T-cell (primary cell): ENCODE results near the gene WDR55. TPM values are rescaled to one million over a fixed set of nuclear protein-coding genes. Genes with fewer than 3 reads are reported as not detected.
"Not testable (repeated sequence)": the region's sequence is repeated elsewhere in the genome, so short reads cannot be mapped to it uniquely, and the experiment has no call there.

Source experiments
- ATAC-seq, 4 experiments: fragments of 200-7000 bp in 3 of 4; fragments of 150-1000 bp in 1 of 4; cut with Tn5 transposase; replicated peaks in 1 of 4; 1 replicate in 3 of 4; 2 replicates in 1 of 4; pipeline ENCODE4 v1.10.0; 2021; ENCODE audit warnings: moderate library complexity in 3 of 4, mild to moderate bottlenecking in 2 of 4, moderate number of reproducible peaks in 1 of 4
- CTCF ChIA-PET, 2 donors: fragments of 300-600 bp; sonication (Branson Sonifier 250); formaldehyde crosslinking; loops; one replicate each; lab custom pipeline; 2022; ENCODE audit warnings: antibody characterized with exemption in 2 of 2; lab: Charles Lee
- POLR2A ChIA-PET, 2 donors: fragments of 300-600 bp; sonication (Branson Sonifier 250); formaldehyde crosslinking; loops; one replicate each; lab custom pipeline; 2022; ENCODE audit warnings: antibody characterized with exemption in 2 of 2; lab: Charles Lee
- DNase-seq, 35 experiments: peaks; one replicate each; pipeline versions ENCODE4 v3.0.0 to v3.0.0-alpha.2; 2013 to 2023
- H3K27ac ChIP-seq: one replicate; pipeline ENCODE4 v1.5.1; 2013; ENCODE audit warnings: low read length
- H3K27me3 ChIP-seq, 2 experiments: replicated peaks in 1 of 2; 1 replicate in 1 of 2; 2 replicates in 1 of 2; pipeline versions ENCODE4 v1.6.1 to v1.7.0; 2013; ENCODE audit warnings: low read length in 1 of 2, mixed read lengths in 1 of 2; ENCODE audit not compliant: control insufficient read depth in 2 of 2, insufficient read depth in 2 of 2; ENCODE audit errors: extremely low read depth in 1 of 2
- H3K36me3 ChIP-seq, 2 donors: 1 replicate in 1 of 2; 2 replicates in 1 of 2; pipeline versions ENCODE4 v1.6.1 to v1.7.0; 2013; ENCODE audit warnings: low read length in 1 of 2; ENCODE audit not compliant: control insufficient read depth in 2 of 2, insufficient read depth in 1 of 2; ENCODE audit errors: extremely low read depth in 1 of 2
- H3K4me1 ChIP-seq, 2 experiments: 1 replicate in 1 of 2; 2 replicates in 1 of 2; pipeline versions ENCODE4 v1.6.1 to v1.7.0; 2013; ENCODE audit warnings: low read length in 2 of 2, mixed read lengths in 1 of 2; ENCODE audit not compliant: insufficient read depth in 2 of 2, control insufficient read depth in 1 of 2; ENCODE audit errors: extremely low read depth in 1 of 2
- H3K4me3 ChIP-seq, 2 donors: 1 replicate in 1 of 2; 2 replicates in 1 of 2; pipeline versions ENCODE4 v1.5.1 to v1.7.0; 2013; ENCODE audit warnings: mild to moderate bottlenecking in 2 of 2, low read length in 1 of 2, moderate library complexity in 1 of 2; ENCODE audit not compliant: control insufficient read depth in 1 of 2; ENCODE audit errors: extremely low read depth in 1 of 2
- H3K9me3 ChIP-seq: 2 replicates; pipeline ENCODE4 v1.7.0; 2013
- H3K27ac Mint-ChIP-seq, 2 donors: one replicate each; pipeline ENCODE4 v1.8.0; 2020 to 2021; ENCODE audit warnings: mild to moderate bottlenecking in 2 of 2, mixed read lengths in 2 of 2
- H3K27me3 Mint-ChIP-seq, 2 donors: one replicate each; pipeline ENCODE4 v1.8.0; 2021 to 2022; ENCODE audit warnings: mixed read lengths in 2 of 2
- H3K36me3 Mint-ChIP-seq: one replicate; pipeline ENCODE4 v1.8.0; 2021; ENCODE audit warnings: mixed read lengths
- H3K4me1 Mint-ChIP-seq, 3 donors: one replicate each; pipeline ENCODE4 v1.8.0; 2020 to 2022; ENCODE audit warnings: mixed read lengths in 3 of 3, mild to moderate bottlenecking in 1 of 3
- H3K4me3 Mint-ChIP-seq, 3 donors: one replicate each; pipeline ENCODE4 v1.8.0; 2020 to 2022; ENCODE audit warnings: mild to moderate bottlenecking in 3 of 3, mixed read lengths in 3 of 3, moderate library complexity in 3 of 3
- H3K9me3 Mint-ChIP-seq, 3 donors: one replicate each; pipeline ENCODE4 v1.8.0; 2020 to 2022; ENCODE audit warnings: mixed read lengths in 3 of 3
- WGBS: methylation state at CpG from one replicate; pipeline ENCODE4 v1.1.5; 2013; ENCODE audit warnings: missing lambda C conversion rate; ENCODE audit not compliant: insufficient coverage; 5-methylcytosine and 5-hydroxymethylcytosine counted together
- total RNA-seq, 35 experiments: library from RNA in 6 of 35; stranded (reverse) in 6 of 35; fragments of 120-200 nt in 1 of 35; gene quantifications; one replicate each; pipeline versions ENCODE4 v1.2.1 to v1.2.4 and lab custom pipeline; 2013 to 2026

The WDR55 gene
- total RNA-seq, 5 donors from 2014 or later (not counting 1 experiment from before 2014, with no cell fraction given), result 36.6 to 50.9 (median 42.9) TPM

DNA sequence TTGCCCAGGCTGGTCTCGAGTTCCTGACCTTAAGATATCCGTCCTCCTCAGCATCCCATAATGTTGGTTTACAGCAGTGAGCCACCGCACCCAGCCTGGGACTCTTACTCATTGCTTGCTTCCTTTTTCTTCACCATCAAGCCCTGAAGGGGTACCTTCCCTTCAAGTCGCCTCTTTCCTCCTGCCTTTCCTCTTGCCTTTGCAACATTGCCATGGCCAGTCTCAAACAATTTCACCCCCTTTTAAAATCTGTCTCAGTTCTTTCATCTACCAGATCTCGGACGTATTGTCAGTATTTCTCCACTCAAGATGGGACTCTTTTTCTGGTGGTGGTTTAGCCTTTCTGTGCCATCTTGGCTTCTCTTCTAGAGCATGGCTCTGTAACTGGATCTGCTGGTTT, 56.0 kb downstream of the WDR55 start:
- H3K36me3 Mint-ChIP-seq, H3K9me3 ChIP-seq, H3K4me3 Mint-ChIP-seq, DNase-seq, POLR2A ChIA-PET, H3K36me3 ChIP-seq, ATAC-seq, H3K4me3 ChIP-seq, H3K9me3 Mint-ChIP-seq, H3K27ac Mint-ChIP-seq, H3K4me1 Mint-ChIP-seq, H3K4me1 ChIP-seq, H3K27ac ChIP-seq: not testable (repeated sequence)
- H3K27me3 Mint-ChIP-seq, result peaks cover 10 to 14% of the 10 kb centered on the region in 2 donors
- H3K27me3 ChIP-seq, result peaks cover 0 to 17% of the 10 kb centered on the region in 2 experiments
- WGBS, result 25% methylated on average over 4 of the region's 6 CpGs
- CTCF ChIA-PET, result interaction anchor here (0.7 to 1.5 kb wide), 7 partner anchors 9 to 362 kb away, joined by 4 to 8 read pairs (median 4); partner anchors contain the start of gene EIF4EBP3 (in 1 of the 2)

GRCh38 chr5:140721395-140721794, 56.7 kb downstream of the WDR55 start:
- H3K4me3 Mint-ChIP-seq, POLR2A ChIA-PET, ATAC-seq, H3K27ac ChIP-seq, H3K4me1 ChIP-seq, H3K4me3 ChIP-seq, H3K27ac Mint-ChIP-seq, H3K9me3 ChIP-seq, H3K9me3 Mint-ChIP-seq, DNase-seq, H3K36me3 ChIP-seq, H3K36me3 Mint-ChIP-seq: not testable (repeated sequence)
- peaks cover 0 to 20% of the 10 kb centered on the region in 2 experiments for H3K27me3 ChIP-seq
- peaks cover 8 to 10% (median 10%) of the 10 kb centered on the region in 3 donors for H3K4me1 Mint-ChIP-seq
- peaks cover 14 to 17% of the 10 kb centered on the region in 2 donors for H3K27me3 Mint-ChIP-seq
- WGBS, result 88% methylated on average over 1 of the region's 5 CpGs
- CTCF ChIA-PET, result interaction anchor here (0.7 to 1.1 kb wide), 4 partner anchors 10 to 358 kb away, joined by 3 to 4 read pairs (median 4); no protein-coding TSS in a partner anchor

Other genes with a start within 250 kb of the WDR55 start
- 10 to 100 TPM; 10.6 to 23.6 (median 20.4) TPM for gene EIF4EBP3, start 117.2 kb upstream of the WDR55 start, total RNA-seq
- 10 to 100 TPM; 26.8 to 30.5 (median 28.4) TPM for gene SRA1, start 107.4 kb upstream of the WDR55 start, total RNA-seq
- gene APBB3, start 100.3 kb upstream of the WDR55 start, total RNA-seq, result 10 to 100 TPM; 53.9 to 70.5 (median 64.1) TPM
- 10 to 100 TPM; 47.7 to 75.2 (median 72.4) TPM for gene SLC35A4, start 100.1 kb upstream of the WDR55 start, total RNA-seq
- gene CD14, start 31.7 kb upstream of the WDR55 start, total RNA-seq, result 1 to 10 TPM in 4 of 5 donors, under 1 TPM in 1; 0.70 to 1.8 (median 1.3) TPM
- gene TMCO6, start 25.5 kb upstream of the WDR55 start, total RNA-seq, result 10 to 100 TPM; 24.9 to 56.8 (median 52.2) TPM
- 10 to 100 TPM; 36.6 to 48.8 (median 45.4) TPM for gene NDUFA2, start 17.3 kb upstream of the WDR55 start, total RNA-seq
- gene IK, start 17.1 kb upstream of the WDR55 start, total RNA-seq, result 100 to 1,000 TPM; 139 to 166 (median 152) TPM
- gene DND1, start 8.7 kb downstream of the WDR55 start, total RNA-seq, result 1 to 10 TPM; 3.0 to 6.4 (median 5.5) TPM
- gene HARS1, start 26.5 kb downstream of the WDR55 start, total RNA-seq, result 10 to 100 TPM; 55.8 to 71.1 (median 70.0) TPM
- 10 to 100 TPM; 30.7 to 58.5 (median 52.7) TPM for gene HARS2, start 26.6 kb downstream of the WDR55 start, total RNA-seq
- 10 to 100 TPM; 39.9 to 59.5 (median 58.0) TPM for gene ZMAT2, start 35.5 kb downstream of the WDR55 start, total RNA-seq
- gene PCDHA1, start 121.2 kb downstream of the WDR55 start, total RNA-seq, result not detected
- gene PCDHA2, start 129.9 kb downstream of the WDR55 start, total RNA-seq, result not detected
- not detected for gene PCDHA3, start 136.2 kb downstream of the WDR55 start, total RNA-seq
- gene PCDHA4, start 142.2 kb downstream of the WDR55 start, total RNA-seq, result not detected
- gene PCDHA5, start 156.7 kb downstream of the WDR55 start, total RNA-seq, result not detected
- not detected for gene PCDHA6, start 163.1 kb downstream of the WDR55 start, total RNA-seq
- gene PCDHA7, start 169.4 kb downstream of the WDR55 start, total RNA-seq, result not detected
- gene PCDHA8, start 176.3 kb downstream of the WDR55 start, total RNA-seq, result not detected
- gene PCDHA9, start 183.5 kb downstream of the WDR55 start, total RNA-seq, result not detected
- gene PCDHA10, start 191.0 kb downstream of the WDR55 start, total RNA-seq, result under 1 TPM in 1 of 5 donors, not detected in 4; 0.07 TPM
- gene PCDHA11, start 204.1 kb downstream of the WDR55 start, total RNA-seq, result not detected
- gene PCDHA12, start 210.4 kb downstream of the WDR55 start, total RNA-seq, result not detected
- not detected for gene PCDHA13, start 217.2 kb downstream of the WDR55 start, total RNA-seq